ENCODE data around the gene FMC1.
A peak's percentile ranks its signal among the peaks of the same experiment; 100 is the strongest.

DNA sequence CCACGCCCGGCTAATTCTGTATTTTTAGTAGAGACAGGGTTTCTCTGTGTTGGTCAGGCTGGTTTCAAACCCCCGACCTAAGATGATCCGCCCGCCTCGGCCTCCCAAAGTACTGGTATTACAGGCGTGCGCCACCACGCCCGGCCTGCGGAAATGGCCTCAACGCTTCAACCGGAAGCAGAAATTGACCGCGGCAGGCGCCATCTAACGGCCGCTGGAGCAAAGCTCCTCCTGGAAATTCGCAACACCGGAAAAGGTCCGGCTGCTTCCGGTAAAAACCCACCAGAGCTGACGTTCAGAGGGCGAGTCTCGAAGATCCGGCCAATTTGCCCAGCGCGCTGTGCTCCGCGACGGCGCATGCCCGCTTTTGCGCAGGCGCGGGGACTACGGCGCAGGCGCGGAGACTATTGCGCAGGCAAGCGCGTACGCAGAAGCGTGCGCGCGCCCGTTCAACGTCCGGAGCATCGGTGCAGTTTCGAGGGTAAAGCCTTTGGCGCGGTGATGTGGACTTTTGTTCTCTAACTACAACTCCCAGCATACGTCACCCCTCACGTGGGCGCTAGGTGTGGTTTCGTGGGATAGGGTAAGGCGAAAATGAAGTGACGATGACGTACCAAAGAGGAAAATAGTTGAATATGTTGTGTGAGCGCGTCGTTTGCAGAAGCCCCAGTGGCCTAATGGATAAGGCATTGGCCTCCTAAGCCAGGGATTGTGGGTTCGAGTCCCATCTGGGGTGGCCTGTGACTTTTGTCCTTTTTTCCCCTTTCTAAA lies 915 bp upstream of the FMC1 start:
- peak; percentile 68 to 86 (median 84) for TF ChIP-seq POLR2AphosphoS5 (IDR thresholded peaks at IDR 0.05)
- peak in 2 of 4 donors; percentile 16 to 76 for TF ChIP-seq EP300 (IDR thresholded peaks at IDR 0.05)
- TF ChIP-seq, protein P1, sequence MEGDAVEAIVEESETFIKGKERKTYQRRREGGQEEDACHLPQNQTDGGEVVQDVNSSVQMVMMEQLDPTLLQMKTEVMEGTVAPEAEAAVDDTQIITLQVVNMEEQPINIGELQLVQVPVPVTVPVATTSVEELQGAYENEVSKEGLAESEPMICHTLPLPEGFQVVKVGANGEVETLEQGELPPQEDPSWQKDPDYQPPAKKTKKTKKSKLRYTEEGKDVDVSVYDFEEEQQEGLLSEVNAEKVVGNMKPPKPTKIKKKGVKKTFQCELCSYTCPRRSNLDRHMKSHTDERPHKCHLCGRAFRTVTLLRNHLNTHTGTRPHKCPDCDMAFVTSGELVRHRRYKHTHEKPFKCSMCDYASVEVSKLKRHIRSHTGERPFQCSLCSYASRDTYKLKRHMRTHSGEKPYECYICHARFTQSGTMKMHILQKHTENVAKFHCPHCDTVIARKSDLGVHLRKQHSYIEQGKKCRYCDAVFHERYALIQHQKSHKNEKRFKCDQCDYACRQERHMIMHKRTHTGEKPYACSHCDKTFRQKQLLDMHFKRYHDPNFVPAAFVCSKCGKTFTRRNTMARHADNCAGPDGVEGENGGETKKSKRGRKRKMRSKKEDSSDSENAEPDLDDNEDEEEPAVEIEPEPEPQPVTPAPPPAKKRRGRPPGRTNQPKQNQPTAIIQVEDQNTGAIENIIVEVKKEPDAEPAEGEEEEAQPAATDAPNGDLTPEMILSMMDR (IDR thresholded peaks at IDR 0.05): peak; percentile 39 to 72 (median 64)
- peak in 1 of 2 donors; percentile 41 for TF ChIP-seq POLR2A (IDR thresholded peaks at IDR 0.05)
